NCI-H526 treated with DMSO at 0.1 percent for 48 hours (cell line): ENCODE data around the gene CACNA2D1.

Experiments used
- DNase-seq: peaks from one replicate; lab custom pipeline; 2025; lab: John Stamatoyannopoulos, UW

Gene CACNA2D1

GRCh38 chr7:82109288-82109687, 334.3 kb downstream of the CACNA2D1 start:
- no peak for DNase-seq

- DNase-seq = no peak
Observed at GRCh38 chr7:82106201-82106600, 337.4 kb downstream of the CACNA2D1 start.

GRCh38 chr7:82105463-82105862, 338.1 kb downstream of the CACNA2D1 start:
- DNase-seq = no peak

- no peak for DNase-seq
Observed at GRCh38 chr7:82098414-82098813, 345.2 kb downstream of the CACNA2D1 start.

GRCh38 chr7:82091126-82091684, 352.4 kb downstream of the CACNA2D1 start:
- DNase-seq = no peak

GRCh38 chr7:82087099-82087498, 356.5 kb downstream of the CACNA2D1 start:
- no peak for DNase-seq

- DNase-seq = no peak
Observed at GRCh38 chr7:82085116-82085515, 358.5 kb downstream of the CACNA2D1 start.

- DNase-seq = no peak
Observed at GRCh38 chr7:82081644-82082224, 361.8 kb downstream of the CACNA2D1 start.

GRCh38 chr7:82080254-82080927, 363.2 kb downstream of the CACNA2D1 start:
- DNase-seq = no peak

GRCh38 chr7:82079527-82079926, 364.1 kb downstream of the CACNA2D1 start:
- no peak for DNase-seq

- DNase-seq = no peak
Observed at GRCh38 chr7:82078807-82079206, 364.8 kb downstream of the CACNA2D1 start.

GRCh38 chr7:82071468-82071867, 372.1 kb downstream of the CACNA2D1 start:
- DNase-seq = no peak

GRCh38 chr7:82067628-82068264, 375.8 kb downstream of the CACNA2D1 start:
- no peak for DNase-seq

- no peak for DNase-seq
Observed at GRCh38 chr7:82057476-82057875, 386.1 kb downstream of the CACNA2D1 start.

GRCh38 chr7:82056282-82056681, 387.3 kb downstream of the CACNA2D1 start:
- DNase-seq = no peak

GRCh38 chr7:82054544-82054943, 389.0 kb downstream of the CACNA2D1 start:
- DNase-seq = no peak

- no peak for DNase-seq
Observed at GRCh38 chr7:82053453-82054032, 390.0 kb downstream of the CACNA2D1 start.

GRCh38 chr7:82051601-82052000, 392.0 kb downstream of the CACNA2D1 start:
- no peak for DNase-seq

- no peak for DNase-seq
Observed at GRCh38 chr7:82050792-82051191, 392.8 kb downstream of the CACNA2D1 start.

- peak; percentile 9 for DNase-seq
Observed at GRCh38 chr7:82049891-82050533, 393.6 kb downstream of the CACNA2D1 start.

- DNase-seq = no peak
Observed at GRCh38 chr7:82049442-82049841, 394.1 kb downstream of the CACNA2D1 start.

GRCh38 chr7:82044497-82045080, 399.0 kb downstream of the CACNA2D1 start:
- peak; percentile 48 for DNase-seq
